Erythroblast (primary cell): ENCODE measurements around the gene ATAD3C.

Source experiments
- GATA1 ChIP-seq: IDR thresholded peaks from 2 replicates; pipeline ENCODE4 v1.6.1; 2011; ENCODE audit warnings: low read depth, mild to moderate bottlenecking, control low read depth, low read length, moderate library complexity
- POLR2A ChIP-seq: IDR thresholded peaks from 2 replicates; pipeline ENCODE4 v1.6.1; 2011; ENCODE audit warnings: mild to moderate bottlenecking, low read length

- no peak for TF ChIP-seq POLR2A
- TF ChIP-seq GATA1 = no peak
Measured at GRCh38 chr1:1470626-1471388, 21.3 kb downstream of the ATAD3C start.
